Measurements from ENCODE around the gene FDX1. TPM values are rescaled to one million over a fixed set of nuclear protein-coding genes. Genes with fewer than 3 reads are reported as not detected.

The FDX1 gene
- total RNA-seq, 1 experiment from 2014 or later, result 14.5 TPM

DNA sequence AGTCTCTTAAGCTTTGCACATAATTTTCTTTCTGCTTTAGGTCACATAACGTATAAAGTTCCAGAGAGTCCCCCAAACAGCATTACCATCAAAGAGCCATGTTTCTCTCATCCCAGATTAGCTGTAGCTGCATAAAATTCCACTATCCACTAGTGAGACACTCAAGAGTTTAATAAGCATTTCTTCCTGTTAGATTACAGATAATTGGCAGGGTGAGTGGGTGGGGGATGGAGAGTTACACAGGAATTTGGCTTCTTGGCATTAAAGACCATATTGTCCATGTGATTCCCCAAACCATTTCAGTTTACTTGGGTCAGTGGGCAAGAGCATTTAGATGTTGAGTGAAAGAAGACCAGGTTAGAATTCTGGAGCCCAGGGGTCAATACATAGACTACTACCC, 82.3 kb downstream of the FDX1 start:
- Histone ChIP-seq H3K36me3 (ENCODE audit: control insufficient read depth in 1 of 2, insufficient read depth in 2 of 2, low read length in 2 of 2) (no peaks in the 10 kb centered on the region), H3K4me2 (ENCODE audit: low read length) (no peak overlapping the region), H3K9ac (ENCODE audit: low read length) (no peak overlapping the region), H3K9me2 (ENCODE audit: insufficient read depth) (no peaks in the 10 kb centered on the region), H3K79me2 (ENCODE audit: insufficient read depth, low read length) (no peaks in the 10 kb centered on the region), H2AFZ (ENCODE audit: low read depth, low read length, poor library complexity, severe bottlenecking) (no peak overlapping the region), H3K9me3 (ENCODE audit: control insufficient read depth in 1 of 2, insufficient read depth in 1 of 2, low read depth in 1 of 2, low read length in 2 of 2) (no peaks in the 10 kb centered on the region), H3K27me3 (ENCODE audit: insufficient read depth, low read length) (no peaks in the 10 kb centered on the region), H3K4me3 (replicated peaks in 1 of 2; ENCODE audit: low read depth in 1 of 2, low read length in 2 of 2) (no peak overlapping the region), H4K20me1 (ENCODE audit: insufficient read depth) (no peaks in the 10 kb centered on the region), H3K4me1 (ENCODE audit: control insufficient read depth in 1 of 2, insufficient read depth in 2 of 2, low read length in 2 of 2) (no peaks in the 10 kb centered on the region), H3K27ac (ENCODE audit: low read depth, low read length) (no peak overlapping the region)
- ChIA-PET CTCF (no interaction called here), RAD21 (ENCODE audit: low non-redundant PET in 1 of 2, low total read pairs in 2 of 2, uncharacterized antibody in 2 of 2, unreplicated experiment in 2 of 2) (no interaction called here), POLR2A (no interaction called here)
- intact Hi-C loops (cut with micrococcal nuclease), result no loop called here
- no peak for TF ChIP-seq TCF7L2 (IDR thresholded peaks at IDR 0.05; ENCODE audit: borderline replicate concordance, extremely low read depth, insufficient read depth, insufficient read length)
- TF ChIP-seq, protein P1, sequence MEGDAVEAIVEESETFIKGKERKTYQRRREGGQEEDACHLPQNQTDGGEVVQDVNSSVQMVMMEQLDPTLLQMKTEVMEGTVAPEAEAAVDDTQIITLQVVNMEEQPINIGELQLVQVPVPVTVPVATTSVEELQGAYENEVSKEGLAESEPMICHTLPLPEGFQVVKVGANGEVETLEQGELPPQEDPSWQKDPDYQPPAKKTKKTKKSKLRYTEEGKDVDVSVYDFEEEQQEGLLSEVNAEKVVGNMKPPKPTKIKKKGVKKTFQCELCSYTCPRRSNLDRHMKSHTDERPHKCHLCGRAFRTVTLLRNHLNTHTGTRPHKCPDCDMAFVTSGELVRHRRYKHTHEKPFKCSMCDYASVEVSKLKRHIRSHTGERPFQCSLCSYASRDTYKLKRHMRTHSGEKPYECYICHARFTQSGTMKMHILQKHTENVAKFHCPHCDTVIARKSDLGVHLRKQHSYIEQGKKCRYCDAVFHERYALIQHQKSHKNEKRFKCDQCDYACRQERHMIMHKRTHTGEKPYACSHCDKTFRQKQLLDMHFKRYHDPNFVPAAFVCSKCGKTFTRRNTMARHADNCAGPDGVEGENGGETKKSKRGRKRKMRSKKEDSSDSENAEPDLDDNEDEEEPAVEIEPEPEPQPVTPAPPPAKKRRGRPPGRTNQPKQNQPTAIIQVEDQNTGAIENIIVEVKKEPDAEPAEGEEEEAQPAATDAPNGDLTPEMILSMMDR (IDR thresholded peaks at IDR 0.05 in 2 of 3, conservative IDR thresholded peaks at IDR 0.05 in 1 of 3; ENCODE audit: borderline replicate concordance in 1 of 3, insufficient read depth in 1 of 3, low read depth in 2 of 3, low read length in 2 of 3), result no peak
- TF ChIP-seq, protein P2, sequence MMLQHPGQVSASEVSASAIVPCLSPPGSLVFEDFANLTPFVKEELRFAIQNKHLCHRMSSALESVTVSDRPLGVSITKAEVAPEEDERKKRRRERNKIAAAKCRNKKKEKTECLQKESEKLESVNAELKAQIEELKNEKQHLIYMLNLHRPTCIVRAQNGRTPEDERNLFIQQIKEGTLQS (IDR thresholded peaks at IDR 0.05), result no peak
- TF ChIP-seq SRF (IDR thresholded peaks at IDR 0.05; ENCODE audit: low read depth), result no peak
- no peak for TF ChIP-seq POLR2AphosphoS5 (IDR thresholded peaks at IDR 0.05; ENCODE audit: low read depth, low read length)
- no peak for TF ChIP-seq ZNF274 (IDR thresholded peaks at IDR 0.05; ENCODE audit: low read depth, low read length)
- TF ChIP-seq EGR1 (IDR thresholded peaks at IDR 0.05; ENCODE audit: low read depth), result no peak
- no peak for TF ChIP-seq CEBPB (IDR thresholded peaks at IDR 0.05; ENCODE audit: low read depth)
- no peak for TF ChIP-seq EZH2phosphoT487 (IDR thresholded peaks at IDR 0.05; ENCODE audit: borderline replicate concordance)
- TF ChIP-seq FOSL1 (IDR thresholded peaks at IDR 0.05; ENCODE audit: low read depth), result no peak
- no peak for TF ChIP-seq SIN3A (IDR thresholded peaks at IDR 0.05; ENCODE audit: low read depth)
- TF ChIP-seq JUND (IDR thresholded peaks at IDR 0.05), result no peak
- TF ChIP-seq CBX3 (IDR thresholded peaks at IDR 0.05; ENCODE audit: low read depth), result no peak
- TF ChIP-seq, protein P3, sequence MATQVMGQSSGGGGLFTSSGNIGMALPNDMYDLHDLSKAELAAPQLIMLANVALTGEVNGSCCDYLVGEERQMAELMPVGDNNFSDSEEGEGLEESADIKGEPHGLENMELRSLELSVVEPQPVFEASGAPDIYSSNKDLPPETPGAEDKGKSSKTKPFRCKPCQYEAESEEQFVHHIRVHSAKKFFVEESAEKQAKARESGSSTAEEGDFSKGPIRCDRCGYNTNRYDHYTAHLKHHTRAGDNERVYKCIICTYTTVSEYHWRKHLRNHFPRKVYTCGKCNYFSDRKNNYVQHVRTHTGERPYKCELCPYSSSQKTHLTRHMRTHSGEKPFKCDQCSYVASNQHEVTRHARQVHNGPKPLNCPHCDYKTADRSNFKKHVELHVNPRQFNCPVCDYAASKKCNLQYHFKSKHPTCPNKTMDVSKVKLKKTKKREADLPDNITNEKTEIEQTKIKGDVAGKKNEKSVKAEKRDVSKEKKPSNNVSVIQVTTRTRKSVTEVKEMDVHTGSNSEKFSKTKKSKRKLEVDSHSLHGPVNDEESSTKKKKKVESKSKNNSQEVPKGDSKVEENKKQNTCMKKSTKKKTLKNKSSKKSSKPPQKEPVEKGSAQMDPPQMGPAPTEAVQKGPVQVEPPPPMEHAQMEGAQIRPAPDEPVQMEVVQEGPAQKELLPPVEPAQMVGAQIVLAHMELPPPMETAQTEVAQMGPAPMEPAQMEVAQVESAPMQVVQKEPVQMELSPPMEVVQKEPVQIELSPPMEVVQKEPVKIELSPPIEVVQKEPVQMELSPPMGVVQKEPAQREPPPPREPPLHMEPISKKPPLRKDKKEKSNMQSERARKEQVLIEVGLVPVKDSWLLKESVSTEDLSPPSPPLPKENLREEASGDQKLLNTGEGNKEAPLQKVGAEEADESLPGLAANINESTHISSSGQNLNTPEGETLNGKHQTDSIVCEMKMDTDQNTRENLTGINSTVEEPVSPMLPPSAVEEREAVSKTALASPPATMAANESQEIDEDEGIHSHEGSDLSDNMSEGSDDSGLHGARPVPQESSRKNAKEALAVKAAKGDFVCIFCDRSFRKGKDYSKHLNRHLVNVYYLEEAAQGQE (IDR thresholded peaks at IDR 0.05; ENCODE audit: low read depth), result no peak
- BruUV-seq (replicated peaks), result no TSS peak
- ATAC-seq (no peak), DNase-seq (ENCODE audit: low read depth, low spot score) (no peak)

Measured in HCT116 (cell line).